SU-DHL-6 (cell line): Measurements from ENCODE around the gene ATP8A2.

ENCODE experiments used
- H2AFZ ChIP-seq: fragments of 200-600 bp; sonication (generic); 2 replicates; pipeline ENCODE4 v1.6.1; 2014; ENCODE audit warnings: low read depth, mild to moderate bottlenecking, moderate library complexity, mixed read lengths, antibody characterized with exemption, low read length; ENCODE audit not compliant: severe bottlenecking
- H3F3A ChIP-seq: fragments of 200-600 bp; shearing (Covaris generic); 2 replicates; pipeline ENCODE4 v1.6.0; 2016; ENCODE audit warnings: antibody characterized with exemption, mild to moderate bottlenecking; ENCODE audit not compliant: insufficient read depth
- H3K27ac ChIP-seq: fragments of 200-600 bp; sonication (generic); 2 replicates; pipeline ENCODE4 v1.5.1; 2016; ENCODE audit warnings: low read depth, mild to moderate bottlenecking, low read length, moderate library complexity, mixed read lengths
- H3K27me3 ChIP-seq: fragments of 200-600 bp; sonication (generic), shearing (Covaris generic); 2 replicates; pipeline ENCODE4 v1.6.0; 2014; ENCODE audit warnings: mild to moderate bottlenecking, low read length
- H3K36me3 ChIP-seq: fragments of 200-600 bp; sonication (generic); 2 replicates; pipeline ENCODE4 v1.6.1; 2014; ENCODE audit warnings: mild to moderate bottlenecking, low read length, mixed read lengths
- H3K4me2 ChIP-seq: fragments of 300-600, 200-600 bp; shearing (Covaris generic), sonication (generic); 2 replicates; pipeline ENCODE4 v1.6.0; 2014; ENCODE audit warnings: low read length, low read depth, mild to moderate bottlenecking; ENCODE audit not compliant: poor library complexity, severe bottlenecking
- H3K4me3 ChIP-seq: fragments of 200-600 bp; sonication (generic); 2 replicates; pipeline ENCODE4 v1.5.1; 2014; ENCODE audit warnings: antibody characterized with exemption, low read length, mild to moderate bottlenecking, mixed read lengths; ENCODE audit not compliant: insufficient read depth, poor library complexity, severe bottlenecking
- H3K79me2 ChIP-seq: fragments of 200-600 bp; sonication (generic); 2 replicates; pipeline ENCODE4 v1.6.1; 2014; ENCODE audit warnings: mild to moderate bottlenecking, low read length, moderate library complexity; ENCODE audit not compliant: insufficient read depth
- H3K9ac ChIP-seq: fragments of 200-600 bp; sonication (generic); 2 replicates; pipeline ENCODE4 v1.7.0; 2014; ENCODE audit warnings: mild to moderate bottlenecking, low read length
- H3K9me2 ChIP-seq: fragments of 200-600 bp; sonication (generic); replicated peaks from 2 replicates; pipeline ENCODE4 v1.6.1; 2014; ENCODE audit warnings: low read length; ENCODE audit not compliant: insufficient read depth
- H3K9me3 ChIP-seq: fragments of 200-600 bp; sonication (generic); 2 replicates; pipeline ENCODE4 v1.6.1; 2014; ENCODE audit warnings: low read length, mixed read lengths; ENCODE audit not compliant: insufficient read depth
- H4K20me1 ChIP-seq: fragments of 200-600 bp; sonication (generic); 2 replicates; pipeline ENCODE4 v1.6.1; 2014; ENCODE audit warnings: low read depth, mild to moderate bottlenecking, antibody characterized with exemption, low read length, moderate library complexity, mixed read lengths
- CTCF ChIP-seq: fragments of 200-600 bp; sonication (generic); IDR thresholded peaks from one replicate; pipeline ENCODE4 v1.5.1; 2017; ENCODE audit warnings: antibody characterized with exemption, mild to moderate bottlenecking, low read length, moderate library complexity; ENCODE audit not compliant: insufficient read depth, poor library complexity, severe bottlenecking
- EZH2phosphoT487 ChIP-seq: fragments of 200-600 bp; sonication (generic), shearing (Covaris generic); conservative IDR thresholded peaks from 2 replicates; pipeline ENCODE4 v1.6.1; 2018; ENCODE audit warnings: mild to moderate bottlenecking, antibody characterized with exemption, low read length, moderate library complexity, mixed read lengths

The ATP8A2 gene

GRCh38 chr13:26047040-26047439 lies 675.3 kb downstream of the ATP8A2 start:
- no peaks in the 10 kb centered on the region for H3K27me3 ChIP-seq
- no peak for TF ChIP-seq CTCF
- TF ChIP-seq EZH2phosphoT487: no peak
- H2AFZ ChIP-seq: no peak overlapping the region
- no peaks in the 10 kb centered on the region for H3K36me3 ChIP-seq
- H3K79me2 ChIP-seq: no peaks in the 10 kb centered on the region
- no peaks in the 10 kb centered on the region for H4K20me1 ChIP-seq
- H3K4me2 ChIP-seq: no peak overlapping the region
- H3K9me3 ChIP-seq: no peaks in the 10 kb centered on the region
- H3K9ac ChIP-seq: no peak overlapping the region
- no peaks in the 10 kb centered on the region for H3K9me2 ChIP-seq
- H3F3A ChIP-seq: no peaks in the 10 kb centered on the region
- H3K4me3 ChIP-seq: no peak overlapping the region
- H3K27ac ChIP-seq: no peak overlapping the region

- Histone ChIP-seq H4K20me1 (no peaks in the 10 kb centered on the region), H3K9ac (no peak overlapping the region), H3K36me3 (no peaks in the 10 kb centered on the region), H3K27ac (no peak overlapping the region), H2AFZ (no peak overlapping the region), H3K4me2 (no peak overlapping the region), H3K79me2 (no peaks in the 10 kb centered on the region), H3K4me3 (no peak overlapping the region), H3F3A (no peaks in the 10 kb centered on the region), H3K9me2 (no peaks in the 10 kb centered on the region), H3K27me3 (no peaks in the 10 kb centered on the region), H3K9me3 (no peaks in the 10 kb centered on the region)
- no peak for TF ChIP-seq EZH2phosphoT487
- TF ChIP-seq CTCF: no peak
Observed at GRCh38 chr13:26048741-26049140, 677.0 kb downstream of the ATP8A2 start.

- TF ChIP-seq CTCF: no peak
- TF ChIP-seq EZH2phosphoT487: no peak
- H3K9me3 ChIP-seq: no peaks in the 10 kb centered on the region
- H4K20me1 ChIP-seq: no peaks in the 10 kb centered on the region
- H3K4me3 ChIP-seq: no peak overlapping the region
- no peaks in the 10 kb centered on the region for H3K79me2 ChIP-seq
- no peaks in the 10 kb centered on the region for H3K36me3 ChIP-seq
- no peak overlapping the region for H2AFZ ChIP-seq
- H3K4me2 ChIP-seq: no peak overlapping the region
- no peaks in the 10 kb centered on the region for H3K27me3 ChIP-seq
- H3F3A ChIP-seq: no peaks in the 10 kb centered on the region
- H3K27ac ChIP-seq: no peak overlapping the region
- no peaks in the 10 kb centered on the region for H3K9me2 ChIP-seq
- H3K9ac ChIP-seq: no peak overlapping the region
Observed at GRCh38 chr13:26050568-26051230, 678.9 kb downstream of the ATP8A2 start.
